HL-60 (cell line): ENCODE measurements around the gene LGR6.

Experiments
- DNase-seq, 2 experiments: peaks; one replicate each; pipeline ENCODE4 v3.0.0-alpha.2; 2010 to 2020; ENCODE audit warnings: low read depth in 1 of 2, low spot score in 1 of 2
- H3K27ac ChIP-seq: fragments of 250-450 bp; sonication (Bioruptor Pico); replicated peaks from 2 replicates; pipeline ENCODE4 v1.5.1; 2020; ENCODE audit warnings: mild to moderate bottlenecking, moderate library complexity
- H3K27me3 ChIP-seq: fragments of 250-450 bp; sonication (Bioruptor Pico); 2 replicates; pipeline ENCODE4 v1.5.1; 2021; ENCODE audit warnings: mild to moderate bottlenecking, moderate library complexity; ENCODE audit not compliant: insufficient read depth, poor library complexity, severe bottlenecking
- H3K4me3 ChIP-seq: replicated peaks from 2 replicates; pipeline ENCODE4 v1.5.1; 2011; ENCODE audit warnings: mild to moderate bottlenecking, control low read depth, low read length; ENCODE audit not compliant: insufficient read depth
- CTCF ChIP-seq: IDR thresholded peaks from one replicate; pipeline ENCODE4 v1.5.1; 2011; ENCODE audit warnings: low read length, control low read depth, inconsistent platforms; ENCODE audit not compliant: insufficient read depth
- GABPA ChIP-seq: IDR thresholded peaks from 2 replicates; pipeline ENCODE4 v1.6.1; 2012; ENCODE audit warnings: low read depth
- POLR2AphosphoS5 ChIP-seq: IDR thresholded peaks from 2 replicates; pipeline ENCODE4 v1.6.1; 2012; ENCODE audit warnings: low read depth
- REST ChIP-seq: IDR thresholded peaks from 2 replicates; pipeline ENCODE4 v1.6.1; 2012; ENCODE audit warnings: low read depth; ENCODE audit not compliant: insufficient replicate concordance
- SPI1 ChIP-seq: IDR thresholded peaks from 2 replicates; pipeline ENCODE4 v1.6.1; 2012; ENCODE audit warnings: low read depth, mild to moderate bottlenecking, borderline replicate concordance

The LGR6 gene

GRCh38 chr1:202249846-202250245, 56.2 kb downstream of the LGR6 start:
- no peak overlapping the region for H3K4me3 ChIP-seq
- TF ChIP-seq SPI1, result no peak
- no peak for TF ChIP-seq POLR2AphosphoS5
- no peak for TF ChIP-seq REST
- no peak for TF ChIP-seq GABPA
- TF ChIP-seq CTCF, result no peak
- DNase-seq, result no peak
- no peak overlapping the region for H3K27ac ChIP-seq
- H3K27me3 ChIP-seq, result peaks cover 6% of the 10 kb centered on the region

- Histone ChIP-seq H3K27me3 (peaks cover 6% of the 10 kb centered on the region), H3K4me3 (no peak overlapping the region), H3K27ac (no peak overlapping the region)
- TF ChIP-seq POLR2AphosphoS5, result no peak
- TF ChIP-seq GABPA, result no peak
- no peak for DNase-seq
Measured at GRCh38 chr1:202250982-202251381, 57.4 kb downstream of the LGR6 start.

- Histone ChIP-seq H3K27me3 (peaks cover 6% of the 10 kb centered on the region), H3K27ac (no peak overlapping the region), H3K4me3 (no peak overlapping the region)
Measured at GRCh38 chr1:202251424-202252256, 58.0 kb downstream of the LGR6 start.

GRCh38 chr1:202252271-202252670, 58.7 kb downstream of the LGR6 start:
- TF ChIP-seq CTCF (no peak), SPI1 (no peak), GABPA (no peak), POLR2AphosphoS5 (no peak), REST (no peak)
- no peak overlapping the region for H3K4me3 ChIP-seq
- H3K27ac ChIP-seq, result no peak overlapping the region
- DNase-seq, result no peak
- peaks cover 6% of the 10 kb centered on the region for H3K27me3 ChIP-seq

More at GRCh38 chr1:202251424-202252256, 58.0 kb downstream of the LGR6 start:
- no peak for TF ChIP-seq CTCF
- TF ChIP-seq SPI1, result peak; percentile 21; the same call in 1 of the 2 replicates
- TF ChIP-seq POLR2AphosphoS5, result no peak
- no peak for DNase-seq
